K562 (cell line): ENCODE results near the gene WDR81. TPM values are rescaled to one million over a fixed set of nuclear protein-coding genes. Genes with fewer than 3 reads are reported as not detected.

Source experiments
- ATAC-seq: fragments of 200-7000 bp; cut with Tn5 transposase; 3 replicates; pipeline ENCODE4 v1.9.1; 2020; ENCODE audit warnings: moderate library complexity
- BruUV-seq: library from RNA; stranded (reverse); fragments of 400-500 nt; replicated peaks from 2 replicates; lab custom pipeline; 2021; lab: Mats Ljungman, UMichigan
- CTCF ChIA-PET: fragments of 300-600 bp; formaldehyde crosslinking; extraction: SDS; loops from one replicate; lab custom pipeline; 2021; ENCODE audit warnings: low intra/inter-chr PET ratio; lab: Yijun Ruan, JAX
- POLR2A ChIA-PET: fragments of 300-600, 350-650 bp; sonication (Branson Sonifier 250); formaldehyde crosslinking; extraction: SDS; loops from one replicate; lab custom pipeline; 2021; ENCODE audit warnings: antibody characterized with exemption, inconsistent platforms; lab: Yijun Ruan, JAX
- DNase-seq, 4 experiments: peaks; one replicate each; pipeline versions ENCODE4 v3.0.0 to v3.0.0-alpha.2; 2011 to 2018; ENCODE audit warnings: low spot score in 3 of 4, mixed read lengths in 3 of 4; ENCODE audit errors: extremely low read depth in 1 of 4
- FAIRE-seq: peaks from 2 replicates; lab custom pipeline; 2011; peaks lifted over from hg19 to GRCh38; lab: Jason Lieb, UNC
- H2AFZ ChIP-seq: 2 replicates; pipeline ENCODE4 v1.6.0; 2011; ENCODE audit warnings: low read depth, low read length, control low read depth, inconsistent platforms
- H3K27ac ChIP-seq: fragments of 200-600 bp; 3 replicates; pipeline ENCODE4 v1.8.0; 2011; ENCODE audit warnings: low read depth, mild to moderate bottlenecking, control low read depth, inconsistent platforms, low read length, moderate library complexity, mixed read lengths; ENCODE audit errors: extremely low read depth
- H3K27me3 ChIP-seq, 2 experiments: fragments of 300-600 bp in 1 of 2; 2 replicates in 1 of 2; 3 replicates in 1 of 2; pipeline versions ENCODE4 v1.6.0 to v1.8.0; 2011; ENCODE audit warnings: inconsistent platforms in 2 of 2, low read length in 2 of 2, mild to moderate bottlenecking in 1 of 2, mixed read lengths in 1 of 2, moderate library complexity in 1 of 2; ENCODE audit not compliant: control insufficient read depth in 2 of 2, insufficient read depth in 2 of 2
- H3K36me3 ChIP-seq: fragments of 300-600 bp; 3 replicates; pipeline ENCODE4 v1.8.0; 2011; ENCODE audit warnings: mild to moderate bottlenecking, low read length, inconsistent platforms; ENCODE audit not compliant: control insufficient read depth, insufficient read depth
- H3K4me1 ChIP-seq, 2 experiments: fragments of 200-600 bp in 1 of 2; replicated peaks in 1 of 2; 2 replicates in 1 of 2; 3 replicates in 1 of 2; pipeline versions ENCODE4 v1.5.1 to v1.8.0; 2011; ENCODE audit warnings: inconsistent platforms in 2 of 2, low read length in 2 of 2, mild to moderate bottlenecking in 1 of 2, mixed read lengths in 1 of 2, moderate library complexity in 1 of 2; ENCODE audit not compliant: control insufficient read depth in 2 of 2, insufficient read depth in 2 of 2
- H3K4me2 ChIP-seq: 2 replicates; pipeline ENCODE4 v1.6.1; 2011; ENCODE audit warnings: low read length, control low read depth, inconsistent platforms, mixed read lengths; ENCODE audit not compliant: insufficient read depth
- H3K4me3 ChIP-seq: fragments of 200-600 bp; sonication (generic), shearing (Covaris generic); 2 replicates; pipeline ENCODE4 v1.5.1; 2016; ENCODE audit warnings: control low read depth, inconsistent platforms
- H3K79me2 ChIP-seq: fragments of 200-600 bp; 3 replicates; pipeline ENCODE4 v1.8.0; 2011; ENCODE audit warnings: low read length, inconsistent platforms; ENCODE audit not compliant: control insufficient read depth, insufficient read depth
- H3K9ac ChIP-seq, 2 experiments: 2 replicates each; pipeline versions ENCODE4 v1.6.0 to v1.6.1; 2011; ENCODE audit warnings: low read depth in 2 of 2, low read length in 2 of 2, control low read depth in 1 of 2, inconsistent platforms in 1 of 2, mild to moderate bottlenecking in 1 of 2, mixed read lengths in 1 of 2; ENCODE audit not compliant: insufficient read depth in 1 of 2
- H3K9me1 ChIP-seq: one replicate; pipeline ENCODE4 v1.6.0; 2011; ENCODE audit warnings: inconsistent platforms, mild to moderate bottlenecking, low read length, moderate library complexity; ENCODE audit not compliant: control insufficient read depth, insufficient read depth
- H3K9me3 ChIP-seq: replicated peaks from 2 replicates; pipeline ENCODE4 v1.5.1; 2011; ENCODE audit warnings: low read depth, low read length, inconsistent platforms; ENCODE audit not compliant: control insufficient read depth, insufficient read depth
- H4K20me1 ChIP-seq: replicated peaks from 2 replicates; pipeline ENCODE4 v1.6.1; 2011; ENCODE audit warnings: low read length, inconsistent platforms, mixed read lengths; ENCODE audit not compliant: control insufficient read depth, insufficient read depth
- CBFA2T3 ChIP-seq: fragments of 450-650 bp; IDR thresholded peaks from 2 replicates; pipeline ENCODE4 v1.6.1; 2017
- ELK3 ChIP-seq: fragments of 450-650 bp; formaldehyde crosslinking; IDR thresholded peaks from 2 replicates; pipeline ENCODE4 v1.4.0; 2020; ENCODE audit warnings: mild to moderate bottlenecking
- FOXP1 ChIP-seq: sonication (generic); formaldehyde crosslinking; IDR thresholded peaks from 2 replicates; pipeline ENCODE4 v1.8.0; 2022; ENCODE audit warnings: mild to moderate bottlenecking, missing genetic modification reagents
- GATA2 ChIP-seq: sonication (generic); formaldehyde crosslinking; IDR thresholded peaks from 2 replicates; pipeline ENCODE4 v1.4.0; 2020; ENCODE audit warnings: mild to moderate bottlenecking, missing genetic modification reagents
- HDAC1 ChIP-seq, 2 experiments: fragments of 450-650 bp; IDR thresholded peaks; 2 replicates each; pipeline ENCODE4 v1.6.1; 2016 to 2017; ENCODE audit warnings: inconsistent platforms in 1 of 2, mild to moderate bottlenecking in 1 of 2, moderate library complexity in 1 of 2
- HMG20A ChIP-seq: fragments of 450-650 bp; formaldehyde crosslinking; conservative IDR thresholded peaks from 2 replicates; pipeline ENCODE4 v1.4.0; 2020; ENCODE audit warnings: mild to moderate bottlenecking, mixed read lengths
- KDM4B ChIP-seq, 2 experiments: fragments of 450-650 bp in 1 of 2; sonication (generic) in 1 of 2; IDR thresholded peaks; 2 replicates each; pipeline ENCODE4 v1.6.1; 2016 to 2017; ENCODE audit warnings: borderline replicate concordance in 2 of 2, antibody characterized with exemption in 1 of 2, low read depth in 1 of 2, mild to moderate bottlenecking in 1 of 2
- PML ChIP-seq: IDR thresholded peaks from 2 replicates; pipeline ENCODE4 v1.6.1; 2012; ENCODE audit warnings: low read length, inconsistent platforms
- RBM25 ChIP-seq: fragments of 200-400 bp; formaldehyde crosslinking; IDR thresholded peaks from 2 replicates; pipeline ENCODE4 v1.6.1; 2018; ENCODE audit warnings: low read length, low read depth, moderate library complexity; ENCODE audit not compliant: severe bottlenecking
- RHOXF2B ChIP-seq: fragments of 250-450 bp; sonication (Bioruptor Pico); conservative IDR thresholded peaks from 2 replicates; pipeline ENCODE4 v1.5.1; 2021
- SMAD4 ChIP-seq: fragments of 250-450 bp; sonication (Bioruptor Pico); conservative IDR thresholded peaks from 2 replicates; pipeline ENCODE4 v1.8.0; 2021; ENCODE audit warnings: inconsistent platforms, mild to moderate bottlenecking, moderate library complexity
- SMARCE1 ChIP-seq: fragments of 450-650 bp; IDR thresholded peaks from 2 replicates; pipeline ENCODE4 v1.7.1; 2016; ENCODE audit warnings: mild to moderate bottlenecking
- VEZF1 ChIP-seq: fragments of 200-800 bp; sonication (Bioruptor generic); IDR thresholded peaks from 2 replicates; pipeline ENCODE4 v1.6.1; 2017; ENCODE audit warnings: missing genetic modification characterization, missing compliant biosample characterization
- ZEB2 ChIP-seq: fragments of 450-650 bp; IDR thresholded peaks from 2 replicates; pipeline ENCODE4 v1.6.1; 2016
- ZKSCAN1 ChIP-seq: fragments of 150-350 bp; IDR thresholded peaks from 2 replicates; pipeline ENCODE4 v1.6.1; 2016; ENCODE audit warnings: low read depth, low read length
- WGBS: fragments of 100-300 bp; shearing (Covaris generic); methylation state at CpG from one replicate; pipeline ENCODE4 v1.1.6; 2016; ENCODE audit warnings: low coverage, mixed read lengths; ENCODE audit not compliant: insufficient coverage; ENCODE audit errors: missing lambda C conversion rate; 5-methylcytosine and 5-hydroxymethylcytosine counted together
- in situ Hi-C: fragments of 300-500 bp; cut with MboI; formaldehyde crosslinking; loops from 4 replicates; pipeline ENCODE4 v1.15.0; 2018; ENCODE audit warnings: inconsistent platforms, mixed read lengths
- intact Hi-C: fragments of 100-400 bp; cut with micrococcal nuclease; formaldehyde crosslinking; loops from 2 replicates; pipeline ENCODE4 v1.14.2; 2022
- polyA plus RNA-seq, 8 experiments: library from polyadenylated mRNA; depleted of rRNA in 4 of 8; stranded (reverse) in 5 of 8; unstranded in 3 of 8; fragments of >200 nt; fragmentation: Nextera tagmentation in 2 of 8; fragmentation: Illumina TruSeq in 1 of 8; extraction: Ambion mirVana in 2 of 8; extraction: Trizol in 1 of 8; gene quantifications; 2 replicates each; pipeline versions ENCODE4 v1.2.1 to v1.2.3, GENCODE V29; 2011 to 2014; ENCODE audit warnings: inconsistent platforms in 1 of 8, missing spikeins in 1 of 8
- total RNA-seq, 7 experiments: library from RNA; depleted of rRNA in 6 of 7; stranded (reverse); fragments of >200 nt in 6 of 7; fragmentation: Illumina TruSeq in 2 of 7; extraction: Trizol in 2 of 7; gene quantifications; 2 replicates each; pipeline versions ENCODE4 v1.2.1 to v1.2.3, GENCODE V29; 2011 to 2021; ENCODE audit warnings: low replicate concordance in 1 of 7
- TF ChIP-seq, protein P1 (sequence below): sonication (generic); formaldehyde crosslinking; IDR thresholded peaks from 2 replicates; pipeline ENCODE4 v1.8.0; 2022; ENCODE audit warnings: missing genetic modification reagents, mild to moderate bottlenecking, moderate library complexity, borderline replicate concordance

WDR81 gene
- total and polyA plus RNA-seq, 9 of the 15 experiments (the other 6 are each of a cell fraction or from before 2014, with no cell fraction given): 0.01 to 17.1 (median 3.3) TPM

DNA sequence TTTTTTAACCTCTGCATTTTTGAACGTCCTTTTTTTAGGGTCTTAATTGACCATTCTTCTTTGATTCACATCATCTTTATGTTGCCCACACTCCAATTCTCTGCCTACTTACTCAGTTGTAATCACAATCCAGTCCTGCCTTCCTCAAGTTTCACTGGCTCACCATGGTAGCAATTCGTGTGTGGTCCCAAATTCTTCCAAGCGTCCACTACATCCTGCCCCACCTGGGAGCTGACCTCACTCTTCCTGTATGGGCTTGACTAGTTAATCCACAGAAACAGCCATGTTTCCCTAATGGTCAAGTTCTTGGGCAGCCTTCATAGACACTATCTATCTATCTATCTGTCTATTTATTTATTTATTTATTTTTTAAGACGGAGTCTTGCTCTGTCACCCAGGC lies 21.4 kb upstream of the WDR81 start:
- in situ Hi-C loops: no loop called here
- ATAC-seq: no peak

DNA sequence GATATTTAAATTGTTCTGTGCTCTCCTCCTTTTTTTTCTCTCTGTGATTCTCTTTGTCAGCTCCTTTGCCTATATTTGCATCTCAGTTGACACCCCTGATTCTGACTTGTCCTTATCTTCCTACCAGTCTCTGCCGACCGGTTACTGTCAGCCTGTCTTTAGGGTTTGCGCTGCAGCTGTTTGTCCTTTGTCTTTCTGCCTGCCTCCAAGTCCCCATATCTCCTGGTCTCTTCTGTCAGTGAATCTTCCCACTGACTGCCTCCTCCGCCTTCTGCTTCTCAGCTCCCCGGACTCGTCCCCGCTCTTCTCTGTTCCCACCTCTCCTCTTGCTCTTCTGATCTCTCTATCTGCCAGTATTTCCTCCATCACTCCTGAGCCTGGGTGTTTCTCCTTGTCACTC lies 19.5 kb upstream of the WDR81 start:
- no TSS peak for BruUV-seq
- H3K9ac ChIP-seq: no peak overlapping the region
- H3K4me2 ChIP-seq: peak overlapping the region; percentile 26
- WGBS: 2% methylated on average over 7 of the region's 7 CpGs
- no peaks in the 10 kb centered on the region for H3K27me3 ChIP-seq
- no peaks in the 10 kb centered on the region for H3K36me3 ChIP-seq
- H3K4me3 ChIP-seq: no peak overlapping the region
- H4K20me1 ChIP-seq: no peaks in the 10 kb centered on the region
- intact Hi-C loops (no loop called here), in situ Hi-C loops (no loop called here)
- peaks cover 8 to 27% of the 10 kb centered on the region in 2 experiments; a peak in 4 of 5 replicates for H3K4me1 ChIP-seq
- CTCF ChIA-PET: no interaction called here
- peak; percentile 82 for FAIRE-seq
- H2AFZ ChIP-seq: peak overlapping the region; percentile 48; the same call in 1 of the 2 replicates
- H3K79me2 ChIP-seq: no peaks in the 10 kb centered on the region
- peak; percentile 82 for ATAC-seq
- no peak overlapping the region for H3K27ac ChIP-seq
- no peaks in the 10 kb centered on the region for H3K9me3 ChIP-seq
- POLR2A ChIA-PET: interaction anchor here (0.7 to 1.8 kb wide), 6 partner anchors 8 to 46 kb away, joined by 3 to 12 read pairs (median 4); no protein-coding TSS in a partner anchor
- H3K9me1 ChIP-seq: no peaks in the 10 kb centered on the region
- peak in 3 of 4 experiments; percentile 29 to 83 (median 69) for DNase-seq
- TF ChIP-seq SMAD4: 0 out of 2 replicates have a peak, but pooled peaks have one; percentile 31
- peak; percentile 29; the same call in 1 of the 2 replicates for TF ChIP-seq VEZF1
- TF ChIP-seq HDAC1 (IDR thresholded peaks at IDR 0.05): peak in 1 of 2 experiments; percentile 68; a peak in 2 of 4 replicates
- TF ChIP-seq ZKSCAN1: peak; percentile 56; the same call in 1 of the 2 replicates
- TF ChIP-seq FOXP1 (CRISPR knock-in tag): no peak
- TF ChIP-seq ZEB2: peak; percentile 64; the same call in 1 of the 2 replicates
- TF ChIP-seq CBFA2T3: peak; percentile 93
- peak; percentile 48; the same call in 1 of the 2 replicates for TF ChIP-seq SMARCE1
- TF ChIP-seq, protein P1, sequence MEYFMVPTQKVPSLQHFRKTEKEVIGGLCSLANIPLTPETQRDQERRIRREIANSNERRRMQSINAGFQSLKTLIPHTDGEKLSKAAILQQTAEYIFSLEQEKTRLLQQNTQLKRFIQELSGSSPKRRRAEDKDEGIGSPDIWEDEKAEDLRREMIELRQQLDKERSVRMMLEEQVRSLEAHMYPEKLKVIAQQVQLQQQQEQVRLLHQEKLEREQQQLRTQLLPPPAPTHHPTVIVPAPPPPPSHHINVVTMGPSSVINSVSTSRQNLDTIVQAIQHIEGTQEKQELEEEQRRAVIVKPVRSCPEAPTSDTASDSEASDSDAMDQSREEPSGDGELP (CRISPR knock-in tag): peak; percentile 91
- no peak for TF ChIP-seq ELK3
- TF ChIP-seq PML: 0 out of 2 replicates have a peak, but pooled peaks have one; percentile 35
- TF ChIP-seq HMG20A (CRISPR knock-in tag): no peak

More for the DNA sequence above, 21.4 kb upstream of the WDR81 start:
- Histone ChIP-seq H3K4me2 (no peak overlapping the region), H3K9ac (no peak overlapping the region), H3K4me1 (peaks cover 8 to 19% of the 10 kb centered on the region in 2 experiments; a peak in 4 of 5 replicates), H3K4me3 (no peak overlapping the region), H3K9me3 (no peaks in the 10 kb centered on the region), H4K20me1 (no peaks in the 10 kb centered on the region), H3K9me1 (no peaks in the 10 kb centered on the region), H3K27ac (no peak overlapping the region), H3K36me3 (no peaks in the 10 kb centered on the region), H2AFZ (no peak overlapping the region), H3K79me2 (no peaks in the 10 kb centered on the region), H3K27me3 (no peaks in the 10 kb centered on the region)
- TF ChIP-seq KDM4B (IDR thresholded peaks at IDR 0.05; ENCODE audit: borderline replicate concordance in 2 of 2, low read depth in 1 of 2): no peak
- TF ChIP-seq RHOXF2B (CRISPR knock-in tag): no peak
- no peak for TF ChIP-seq GATA2 (CRISPR knock-in tag)
- no peak for TF ChIP-seq RBM25
- FAIRE-seq (no peak), DNase-seq (no peak)
- intact Hi-C loops: no loop called here
- WGBS: 28% methylated on average over 4 of the region's 4 CpGs
- CTCF ChIA-PET: no interaction called here
- POLR2A ChIA-PET: no interaction called here
- no TSS peak for BruUV-seq
